Stimulated activated CD8-positive, alpha-beta memory T cell treated with anti-CD3 and anti-CD28 coated beads, Interleukin-15, amount 100 ng/mL, for 1 hour (primary cell): ENCODE data around the gene DOCK1.
"Not testable (repeated sequence)": the region's sequence is repeated elsewhere in the genome, so short reads cannot be mapped to it uniquely, and the experiment has no call there.

Experiments
- DNase-seq: peaks from one replicate; pipeline ENCODE4 v3.0.0-alpha.2; 2020; ENCODE audit warnings: low read depth

The DOCK1 gene

GRCh38 chr10:126903656-126904360 is 1.4 kb upstream of the DOCK1 start:
- no peak for DNase-seq

- DNase-seq: no peak
These were observed 761 bp upstream of the DOCK1 start for GRCh38 chr10:126904516-126904817.

GRCh38 chr10:126905776-126906703 is 812 bp downstream of the DOCK1 start:
- no peak for DNase-seq

- DNase-seq: no peak
These were observed 1.6 kb downstream of the DOCK1 start for GRCh38 chr10:126906704-126907422.

GRCh38 chr10:126907423-126907970 is 2.3 kb downstream of the DOCK1 start:
- DNase-seq: no peak

GRCh38 chr10:126908225-126908624 is 3.0 kb downstream of the DOCK1 start:
- no peak for DNase-seq

GRCh38 chr10:126908729-126909128 is 3.5 kb downstream of the DOCK1 start:
- DNase-seq: no peak

- DNase-seq: no peak
These were observed 3.9 kb downstream of the DOCK1 start for GRCh38 chr10:126909147-126909546.

- no peak for DNase-seq
These were observed 5.0 kb downstream of the DOCK1 start for GRCh38 chr10:126910196-126910595.

- no peak for DNase-seq
These were observed 5.6 kb downstream of the DOCK1 start for GRCh38 chr10:126910798-126911197.

GRCh38 chr10:126911301-126911700 is 6.1 kb downstream of the DOCK1 start:
- no peak for DNase-seq

- no peak for DNase-seq
These were observed 8.1 kb downstream of the DOCK1 start for GRCh38 chr10:126913316-126913715.

GRCh38 chr10:126914561-126914960 is 9.3 kb downstream of the DOCK1 start:
- no peak for DNase-seq

- DNase-seq: not testable (repeated sequence)
These were observed 11.7 kb downstream of the DOCK1 start for GRCh38 chr10:126916952-126917351.

- DNase-seq: no peak
These were observed 12.1 kb downstream of the DOCK1 start for GRCh38 chr10:126917375-126917774.

- no peak for DNase-seq
These were observed 13.0 kb downstream of the DOCK1 start for GRCh38 chr10:126917975-126918908.

- no peak for DNase-seq
These were observed 14.2 kb downstream of the DOCK1 start for GRCh38 chr10:126919426-126919825.

GRCh38 chr10:126921162-126921561 is 15.9 kb downstream of the DOCK1 start:
- DNase-seq: no peak

- no peak for DNase-seq
These were observed 16.8 kb downstream of the DOCK1 start for GRCh38 chr10:126921974-126922525.

- no peak for DNase-seq
These were observed 19.1 kb downstream of the DOCK1 start for GRCh38 chr10:126924180-126924914.
